GM21528 (cell line): ENCODE measurements around the gene EPHA1.
"Not testable (repeated sequence)": the region's sequence is repeated elsewhere in the genome, so short reads cannot be mapped to it uniquely, and the experiment has no call there.

Experiments
- ATAC-seq: cut with Tn5 transposase; IDR thresholded peaks from one replicate; pipeline ENCODE4 v1.9.1; 2021; ENCODE audit warnings: mild to moderate bottlenecking, moderate library complexity; ENCODE audit not compliant: unreplicated experiment, low FRiP score

EPHA1 gene

GRCh38 chr7:143406002-143406357 lies 2.7 kb downstream of the EPHA1 start:
- ATAC-seq = no peak

DNA sequence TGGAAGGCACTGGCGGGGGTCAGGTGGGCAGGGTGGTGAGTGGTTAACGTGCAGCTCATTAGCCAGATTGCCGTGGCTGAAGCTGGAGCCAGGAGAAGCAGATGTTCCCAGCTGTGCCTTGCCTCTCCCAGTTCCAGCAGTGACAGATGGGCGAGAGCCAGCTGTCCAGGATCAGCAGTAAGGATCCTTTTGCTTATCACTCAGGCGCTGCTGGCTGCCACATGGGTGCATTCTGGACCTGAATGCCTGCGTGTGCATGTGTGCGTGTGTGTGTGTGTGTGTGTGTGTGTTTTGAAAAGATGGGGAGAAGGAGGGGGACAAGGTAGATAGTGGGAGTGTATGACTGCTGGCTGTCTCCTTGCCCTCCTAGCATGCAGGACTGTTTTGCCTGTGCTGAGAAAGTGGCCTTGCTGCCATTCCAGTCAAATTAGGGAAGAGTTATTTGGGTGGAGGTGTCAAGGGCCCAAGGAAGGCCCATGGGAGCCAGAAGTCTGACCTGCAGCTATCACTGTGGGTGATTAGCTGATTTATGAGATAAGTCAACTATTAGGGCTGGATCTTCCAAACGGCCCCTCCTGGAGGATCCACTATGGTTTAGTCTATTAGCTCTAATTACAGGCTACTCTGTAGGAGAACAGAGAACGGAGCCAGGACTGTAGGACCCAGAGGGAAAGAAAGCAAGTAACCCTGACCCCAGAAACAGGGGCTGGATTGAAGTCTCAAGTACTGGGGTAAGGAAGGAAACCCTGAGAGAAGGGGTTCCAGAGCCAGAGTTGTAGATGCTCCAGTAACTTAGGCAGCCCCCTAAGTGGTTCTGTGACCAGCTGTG lies 3.3 kb downstream of the EPHA1 start:
- ATAC-seq = no peak

DNA sequence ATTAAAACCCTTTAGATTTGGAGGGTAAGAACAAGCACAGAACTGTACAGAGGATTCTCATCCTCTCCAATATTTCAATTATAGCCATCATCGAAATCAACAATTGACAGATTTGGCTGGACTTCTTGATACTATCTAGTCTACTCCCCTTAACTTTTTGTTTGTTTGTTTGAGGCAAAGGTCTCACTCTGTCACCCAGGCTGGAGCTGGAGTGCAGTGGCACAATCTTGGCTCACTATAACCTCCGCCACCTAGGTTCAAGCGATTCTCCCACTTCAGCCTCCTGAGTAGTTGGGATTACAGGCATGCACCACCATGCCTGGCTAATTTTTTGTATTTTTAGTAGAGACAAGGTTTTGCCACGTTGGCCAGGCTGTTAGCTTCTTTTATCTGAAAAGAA lies 6.4 kb downstream of the EPHA1 start:
- not testable (repeated sequence) for ATAC-seq

DNA sequence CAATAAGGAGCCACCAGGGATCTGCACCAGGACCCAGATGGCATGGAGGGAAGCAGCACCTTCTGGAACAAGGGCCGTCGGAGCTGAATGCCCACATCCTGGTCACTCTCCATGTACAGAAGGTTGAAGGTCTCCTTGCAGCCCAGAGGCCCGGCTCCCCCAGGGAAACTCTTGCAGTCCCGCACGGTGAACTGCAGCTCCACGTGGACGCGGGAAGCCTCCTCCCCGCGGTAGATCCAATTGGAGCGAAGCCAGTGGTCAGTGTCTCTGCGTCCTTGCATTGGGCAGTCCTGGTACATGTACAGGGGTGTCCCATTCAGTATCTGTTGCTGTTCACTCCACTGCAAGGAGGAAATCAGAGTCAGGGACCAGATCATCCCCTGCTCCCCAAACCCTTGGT lies 7.4 kb downstream of the EPHA1 start:
- ATAC-seq = no peak

GRCh38 chr7:143399642-143400041 lies 9.0 kb downstream of the EPHA1 start:
- ATAC-seq = no peak

- ATAC-seq = no peak
Measured at GRCh38 chr7:143399151-143399550, 9.5 kb downstream of the EPHA1 start.

GRCh38 chr7:143398616-143399015 lies 10.0 kb downstream of the EPHA1 start:
- ATAC-seq = no peak

GRCh38 chr7:143397710-143398530 lies 10.7 kb downstream of the EPHA1 start:
- no peak for ATAC-seq

DNA sequence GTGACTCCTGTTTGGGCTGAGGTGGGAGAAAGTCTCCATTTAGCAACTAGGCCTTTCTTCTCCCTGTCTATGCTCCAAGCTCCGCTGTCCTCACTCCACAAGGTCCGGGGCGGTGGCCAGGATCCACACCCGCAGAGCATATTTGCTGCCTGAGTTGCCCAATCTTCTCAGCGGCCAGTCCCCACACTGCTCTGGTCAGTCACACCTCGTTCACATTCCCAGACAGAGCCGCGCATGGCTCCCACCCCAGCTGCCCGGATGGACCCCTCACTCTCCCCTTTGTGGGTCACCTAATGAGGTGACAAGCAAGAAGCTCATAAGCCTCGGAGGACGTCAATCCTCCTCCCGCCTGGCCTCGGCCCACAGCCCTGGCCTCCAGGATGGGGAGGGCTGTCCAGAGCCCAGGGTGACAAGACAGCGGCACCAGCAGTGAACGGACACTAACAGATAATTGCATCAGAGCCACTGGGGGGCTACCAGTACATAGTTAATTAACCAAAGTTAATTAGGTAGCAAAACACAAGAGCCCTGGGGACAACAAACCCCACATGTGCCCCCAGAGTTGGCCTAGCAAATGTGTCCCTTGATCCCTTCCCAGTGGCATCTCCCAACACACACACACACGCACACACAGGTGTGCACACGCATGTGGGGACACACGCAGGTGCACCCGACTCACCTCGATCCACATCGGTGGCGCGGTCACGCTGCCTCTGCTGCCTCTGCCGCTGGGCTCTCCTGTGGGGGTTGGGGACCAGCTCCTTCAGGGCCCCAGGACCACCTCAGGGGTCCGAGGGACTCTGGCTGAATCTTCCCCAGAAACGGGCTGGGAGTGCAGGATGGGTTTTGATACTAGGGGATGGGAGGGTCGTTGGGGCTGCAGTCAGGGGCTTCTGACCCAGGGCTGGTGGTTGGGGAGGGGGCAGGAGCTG lies 11.8 kb downstream of the EPHA1 start:
- ATAC-seq = no peak

GRCh38 chr7:143396182-143396581 lies 12.5 kb downstream of the EPHA1 start:
- no peak for ATAC-seq

GRCh38 chr7:143395187-143396149 lies 13.2 kb downstream of the EPHA1 start:
- no peak for ATAC-seq

DNA sequence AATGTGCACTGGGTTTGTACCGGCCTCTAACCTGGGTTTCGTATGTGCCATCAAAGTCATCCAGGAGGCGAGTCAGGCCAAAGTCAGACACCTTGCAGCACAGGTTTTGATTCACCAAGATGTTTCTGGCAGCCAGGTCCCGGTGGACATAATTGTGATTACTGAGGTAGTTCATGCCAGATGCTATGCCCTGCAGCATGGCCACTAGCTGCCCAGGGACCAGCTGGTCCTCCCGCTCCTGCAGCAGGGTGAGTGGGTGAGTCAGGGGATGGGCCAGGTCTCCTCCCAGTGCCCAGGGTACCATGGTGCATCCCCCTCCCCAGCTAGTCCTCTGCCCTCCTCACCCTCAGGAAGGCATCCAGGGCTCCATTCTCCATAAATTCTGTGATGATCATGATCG lies 13.9 kb downstream of the EPHA1 start:
- no peak for ATAC-seq

DNA sequence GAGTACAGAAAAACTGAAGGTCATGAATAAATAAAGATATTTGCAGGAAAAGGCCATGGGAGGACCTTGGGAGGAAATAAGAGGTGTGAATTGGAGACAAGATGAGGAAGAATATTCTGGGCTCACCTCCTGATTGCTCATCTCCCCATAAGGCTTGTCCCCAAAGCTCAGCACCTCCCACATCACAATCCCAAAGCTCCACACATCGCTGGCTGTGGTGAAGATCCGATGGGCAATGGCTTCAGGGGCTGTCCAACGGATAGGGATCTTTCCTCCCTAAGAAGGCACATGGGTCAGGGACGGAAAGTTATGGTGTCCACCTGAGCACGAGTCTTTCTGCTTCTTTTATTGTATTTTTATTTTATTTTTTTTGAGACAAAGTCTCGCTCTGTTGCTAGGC lies 14.6 kb downstream of the EPHA1 start:
- no peak for ATAC-seq

DNA sequence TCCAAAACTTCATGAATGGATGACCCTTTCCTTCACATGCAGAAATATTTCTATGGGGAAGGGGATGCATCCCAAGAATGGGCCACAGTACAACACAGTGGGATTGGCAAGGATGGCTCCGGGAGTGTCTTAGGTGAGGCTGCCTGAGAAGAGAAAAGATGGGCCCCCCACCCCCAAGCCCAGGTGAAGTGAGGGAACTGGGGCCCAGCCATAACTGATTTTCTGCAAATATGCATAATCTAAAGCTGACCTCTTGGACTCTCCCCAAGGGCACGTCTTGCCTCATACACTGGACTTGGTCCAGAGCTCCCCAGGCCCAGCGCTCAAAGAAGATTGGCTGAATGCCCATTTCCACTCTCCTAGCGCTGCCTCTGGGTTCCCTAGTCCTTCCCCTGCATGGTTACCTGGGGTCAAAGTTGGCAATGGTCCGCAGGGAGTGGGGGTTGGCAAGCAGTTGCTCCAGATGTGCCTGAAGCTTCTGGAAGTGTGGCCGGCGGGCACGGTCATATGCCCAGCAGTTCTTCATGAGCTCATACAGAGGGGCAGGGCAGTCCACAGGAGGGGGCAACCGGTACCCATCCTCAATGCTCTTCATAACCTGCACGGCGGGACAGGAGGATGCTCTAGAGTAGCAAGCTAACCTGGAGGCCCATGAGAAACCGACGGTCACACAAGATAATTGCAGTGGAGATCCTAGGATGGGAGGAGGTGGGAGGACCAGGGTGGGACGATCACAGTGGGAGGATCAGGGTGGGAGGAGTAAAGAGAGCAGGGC lies 15.2 kb downstream of the EPHA1 start:
- ATAC-seq = no peak

DNA sequence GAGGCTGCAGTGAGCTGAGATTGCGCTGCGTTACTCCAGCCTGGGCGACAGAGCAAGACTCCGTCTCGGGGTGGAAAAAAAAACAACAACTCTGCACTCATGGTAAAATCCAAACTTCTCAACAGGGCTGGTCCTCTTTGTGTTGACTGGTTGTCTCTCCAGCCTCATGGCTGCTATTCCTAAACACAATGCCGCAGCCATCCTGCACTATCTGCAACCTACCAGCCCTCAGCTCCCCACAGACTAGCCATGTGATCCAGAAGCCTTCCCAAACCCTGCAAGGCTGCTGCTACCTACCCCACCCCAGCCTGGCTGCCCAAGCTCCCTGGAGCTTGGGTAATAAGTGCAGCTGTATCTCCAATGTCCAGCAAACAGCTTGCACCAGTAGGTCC lies 15.8 kb downstream of the EPHA1 start:
- no peak for ATAC-seq

- not testable (repeated sequence) for ATAC-seq
Measured at GRCh38 chr7:143392427-143392826, 16.2 kb downstream of the EPHA1 start.

DNA sequence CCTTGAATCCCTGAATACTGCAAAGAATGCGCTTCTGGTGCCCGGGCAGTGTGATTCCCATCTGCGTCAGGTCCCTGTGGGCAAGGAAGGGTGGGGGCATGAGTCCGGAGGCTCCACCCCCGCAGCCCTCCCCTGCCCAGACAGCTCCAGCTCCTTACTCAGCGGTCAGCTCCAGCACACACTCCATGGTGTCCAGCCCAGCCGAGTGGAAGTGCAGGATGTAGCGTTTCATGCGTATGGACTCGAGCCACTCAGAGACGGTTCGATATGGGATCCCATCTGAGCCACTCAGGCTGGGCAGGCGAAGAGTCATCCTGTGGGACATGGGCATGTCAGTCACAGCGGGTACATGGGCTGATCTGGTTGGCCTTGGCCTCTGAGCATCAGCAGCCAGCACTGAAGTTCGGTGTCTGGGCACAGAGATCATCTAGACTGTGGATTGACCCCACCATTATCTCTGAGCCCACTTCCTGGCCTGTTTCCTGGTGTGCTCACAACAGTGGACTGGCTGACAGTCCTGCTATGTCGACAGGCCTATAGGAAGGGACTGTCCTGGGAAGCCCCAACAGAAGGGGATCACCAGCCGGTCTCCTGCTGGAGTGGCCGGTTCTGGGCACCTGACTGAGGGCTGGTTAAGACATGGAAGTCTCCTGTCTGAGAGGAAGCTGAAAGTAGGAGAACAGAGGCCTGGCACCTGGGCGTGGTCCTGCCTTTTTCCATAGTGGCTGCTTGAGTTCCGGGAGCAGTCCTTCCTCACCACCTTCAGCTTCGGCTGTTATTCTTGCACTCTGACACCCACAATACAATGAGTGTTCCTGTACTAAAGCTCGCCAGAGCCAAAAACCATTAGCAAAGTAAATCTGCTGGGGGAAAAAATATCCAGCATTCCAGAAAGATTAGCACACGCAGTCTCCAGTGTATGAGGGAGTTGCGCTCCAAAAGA lies 16.9 kb downstream of the EPHA1 start:
- ATAC-seq = no peak

GRCh38 chr7:143390773-143391317 lies 17.8 kb downstream of the EPHA1 start:
- ATAC-seq = no peak
